Measurements from ENCODE around the gene RAB9A.

DNA sequence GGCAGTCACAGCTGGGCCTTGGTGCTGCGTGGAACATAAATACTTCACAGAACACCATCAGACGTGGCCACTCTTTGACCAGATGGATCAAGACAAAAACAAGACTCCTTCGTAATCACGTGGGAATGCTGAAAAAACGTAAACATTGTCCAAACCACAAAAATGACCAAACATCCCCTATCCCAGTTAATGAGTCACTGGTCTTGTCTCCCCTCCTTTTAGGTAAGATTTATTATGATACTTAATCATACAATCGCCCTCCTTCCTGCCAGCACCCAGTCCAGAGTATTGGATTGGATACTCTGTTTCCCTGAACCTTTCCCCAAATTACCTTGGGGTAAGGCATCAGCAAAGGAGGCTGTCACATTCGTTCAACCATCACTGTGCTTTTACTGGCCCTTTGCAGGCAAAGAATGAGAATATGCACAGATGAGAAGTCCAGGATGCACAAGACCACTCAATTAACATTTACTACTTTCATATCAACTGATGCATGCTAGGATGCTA, 36.6 kb upstream of the RAB9A start:
- TF ChIP-seq, protein P1, sequence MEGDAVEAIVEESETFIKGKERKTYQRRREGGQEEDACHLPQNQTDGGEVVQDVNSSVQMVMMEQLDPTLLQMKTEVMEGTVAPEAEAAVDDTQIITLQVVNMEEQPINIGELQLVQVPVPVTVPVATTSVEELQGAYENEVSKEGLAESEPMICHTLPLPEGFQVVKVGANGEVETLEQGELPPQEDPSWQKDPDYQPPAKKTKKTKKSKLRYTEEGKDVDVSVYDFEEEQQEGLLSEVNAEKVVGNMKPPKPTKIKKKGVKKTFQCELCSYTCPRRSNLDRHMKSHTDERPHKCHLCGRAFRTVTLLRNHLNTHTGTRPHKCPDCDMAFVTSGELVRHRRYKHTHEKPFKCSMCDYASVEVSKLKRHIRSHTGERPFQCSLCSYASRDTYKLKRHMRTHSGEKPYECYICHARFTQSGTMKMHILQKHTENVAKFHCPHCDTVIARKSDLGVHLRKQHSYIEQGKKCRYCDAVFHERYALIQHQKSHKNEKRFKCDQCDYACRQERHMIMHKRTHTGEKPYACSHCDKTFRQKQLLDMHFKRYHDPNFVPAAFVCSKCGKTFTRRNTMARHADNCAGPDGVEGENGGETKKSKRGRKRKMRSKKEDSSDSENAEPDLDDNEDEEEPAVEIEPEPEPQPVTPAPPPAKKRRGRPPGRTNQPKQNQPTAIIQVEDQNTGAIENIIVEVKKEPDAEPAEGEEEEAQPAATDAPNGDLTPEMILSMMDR (IDR thresholded peaks at IDR 0.05; ENCODE audit: insufficient read depth, low read depth, low read length): no peak
- no peak for TF ChIP-seq EZH2 (IDR thresholded peaks at IDR 0.05; ENCODE audit: insufficient read depth, low read length)
